ENCODE measurements around the gene LIPG. TPM values are rescaled to one million over a fixed set of nuclear protein-coding genes. Genes with fewer than 3 reads are reported as not detected.
A peak's percentile ranks its signal among the peaks of the same experiment; 100 is the strongest.

LIPG gene
- total and polyA plus RNA-seq, 2 of the 13 experiments (the other 11 are each of a cell fraction or from before 2014, with no cell fraction given) = 0.96 to 10.8 TPM

DNA sequence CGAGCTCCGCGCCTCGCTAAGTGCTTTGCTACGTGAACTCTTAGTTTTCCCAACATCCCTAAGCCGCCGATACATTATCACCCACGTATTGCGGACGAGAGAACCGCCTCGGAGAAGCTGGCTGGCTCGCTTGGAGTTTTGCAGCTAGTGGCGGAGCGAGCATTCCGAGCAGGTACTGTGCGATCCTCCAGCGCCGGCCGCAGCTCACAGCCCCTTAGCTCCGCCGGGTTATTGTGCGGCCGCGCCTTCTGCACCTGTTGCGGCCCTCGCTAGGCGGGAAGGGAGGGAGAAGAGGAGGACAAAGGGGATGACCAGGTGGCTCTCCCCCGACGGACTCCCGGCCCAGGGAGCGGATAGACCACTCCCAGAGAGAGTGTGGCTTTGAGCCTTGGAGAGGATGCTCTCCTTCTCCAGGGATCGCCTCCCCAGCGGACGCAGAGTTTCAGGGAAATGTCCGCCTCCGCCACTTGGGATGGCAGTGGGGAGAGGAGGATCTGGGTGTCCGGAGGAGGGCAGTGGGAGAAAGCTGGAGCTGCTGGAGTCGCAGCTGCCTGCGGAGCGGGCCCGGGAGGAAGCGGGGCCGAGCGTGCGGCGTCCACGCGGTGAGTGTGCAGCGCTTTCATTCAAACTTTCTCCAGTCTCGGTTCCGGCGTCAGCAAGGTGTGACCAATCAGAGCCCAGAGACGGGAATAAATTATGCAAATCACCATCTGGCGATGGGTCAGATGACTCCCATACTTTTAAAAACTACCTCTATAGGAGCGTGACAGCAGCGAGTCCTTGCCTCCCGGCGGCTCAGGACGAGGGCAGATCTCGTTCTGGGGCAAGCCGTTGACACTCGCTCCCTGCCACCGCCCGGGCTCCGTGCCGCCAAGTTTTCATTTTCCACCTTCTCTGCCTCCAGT, at the start of gene LIPG (continued):
- TF ChIP-seq, protein P1, sequence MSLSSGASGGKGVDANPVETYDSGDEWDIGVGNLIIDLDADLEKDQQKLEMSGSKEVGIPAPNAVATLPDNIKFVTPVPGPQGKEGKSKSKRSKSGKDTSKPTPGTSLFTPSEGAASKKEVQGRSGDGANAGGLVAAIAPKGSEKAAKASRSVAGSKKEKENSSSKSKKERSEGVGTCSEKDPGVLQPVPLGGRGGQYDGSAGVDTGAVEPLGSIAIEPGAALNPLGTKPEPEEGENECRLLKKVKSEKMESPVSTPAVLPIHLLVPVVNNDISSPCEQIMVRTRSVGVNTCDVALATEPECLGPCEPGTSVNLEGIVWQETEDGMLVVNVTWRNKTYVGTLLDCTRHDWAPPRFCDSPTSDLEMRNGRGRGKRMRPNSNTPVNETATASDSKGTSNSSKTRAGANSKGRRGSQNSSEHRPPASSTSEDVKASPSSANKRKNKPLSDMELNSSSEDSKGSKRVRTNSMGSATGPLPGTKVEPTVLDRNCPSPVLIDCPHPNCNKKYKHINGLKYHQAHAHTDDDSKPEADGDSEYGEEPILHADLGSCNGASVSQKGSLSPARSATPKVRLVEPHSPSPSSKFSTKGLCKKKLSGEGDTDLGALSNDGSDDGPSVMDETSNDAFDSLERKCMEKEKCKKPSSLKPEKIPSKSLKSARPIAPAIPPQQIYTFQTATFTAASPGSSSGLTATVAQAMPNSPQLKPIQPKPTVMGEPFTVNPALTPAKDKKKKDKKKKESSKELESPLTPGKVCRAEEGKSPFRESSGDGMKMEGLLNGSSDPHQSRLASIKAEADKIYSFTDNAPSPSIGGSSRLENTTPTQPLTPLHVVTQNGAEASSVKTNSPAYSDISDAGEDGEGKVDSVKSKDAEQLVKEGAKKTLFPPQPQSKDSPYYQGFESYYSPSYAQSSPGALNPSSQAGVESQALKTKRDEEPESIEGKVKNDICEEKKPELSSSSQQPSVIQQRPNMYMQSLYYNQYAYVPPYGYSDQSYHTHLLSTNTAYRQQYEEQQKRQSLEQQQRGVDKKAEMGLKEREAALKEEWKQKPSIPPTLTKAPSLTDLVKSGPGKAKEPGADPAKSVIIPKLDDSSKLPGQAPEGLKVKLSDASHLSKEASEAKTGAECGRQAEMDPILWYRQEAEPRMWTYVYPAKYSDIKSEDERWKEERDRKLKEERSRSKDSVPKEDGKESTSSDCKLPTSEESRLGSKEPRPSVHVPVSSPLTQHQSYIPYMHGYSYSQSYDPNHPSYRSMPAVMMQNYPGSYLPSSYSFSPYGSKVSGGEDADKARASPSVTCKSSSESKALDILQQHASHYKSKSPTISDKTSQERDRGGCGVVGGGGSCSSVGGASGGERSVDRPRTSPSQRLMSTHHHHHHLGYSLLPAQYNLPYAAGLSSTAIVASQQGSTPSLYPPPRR (CRISPR knock-in tag; IDR thresholded peaks at IDR 0.05; ENCODE audit: borderline replicate concordance) = 0 out of 2 replicates have a peak, but pooled peaks have one; percentile 13
- TF ChIP-seq MIER2 (CRISPR knock-in tag; IDR thresholded peaks at IDR 0.05) (no peak), NFE2L2 (IDR thresholded peaks at IDR 0.05; ENCODE audit: low read length) (no peak), FLYWCH1 (CRISPR knock-in tag; IDR thresholded peaks at IDR 0.05) (no peak; the same call in 1 of the 2 replicates), ZNF777 (CRISPR knock-in tag; IDR thresholded peaks at IDR 0.05) (peak; percentile 47)
- TF ChIP-seq, protein P2, sequence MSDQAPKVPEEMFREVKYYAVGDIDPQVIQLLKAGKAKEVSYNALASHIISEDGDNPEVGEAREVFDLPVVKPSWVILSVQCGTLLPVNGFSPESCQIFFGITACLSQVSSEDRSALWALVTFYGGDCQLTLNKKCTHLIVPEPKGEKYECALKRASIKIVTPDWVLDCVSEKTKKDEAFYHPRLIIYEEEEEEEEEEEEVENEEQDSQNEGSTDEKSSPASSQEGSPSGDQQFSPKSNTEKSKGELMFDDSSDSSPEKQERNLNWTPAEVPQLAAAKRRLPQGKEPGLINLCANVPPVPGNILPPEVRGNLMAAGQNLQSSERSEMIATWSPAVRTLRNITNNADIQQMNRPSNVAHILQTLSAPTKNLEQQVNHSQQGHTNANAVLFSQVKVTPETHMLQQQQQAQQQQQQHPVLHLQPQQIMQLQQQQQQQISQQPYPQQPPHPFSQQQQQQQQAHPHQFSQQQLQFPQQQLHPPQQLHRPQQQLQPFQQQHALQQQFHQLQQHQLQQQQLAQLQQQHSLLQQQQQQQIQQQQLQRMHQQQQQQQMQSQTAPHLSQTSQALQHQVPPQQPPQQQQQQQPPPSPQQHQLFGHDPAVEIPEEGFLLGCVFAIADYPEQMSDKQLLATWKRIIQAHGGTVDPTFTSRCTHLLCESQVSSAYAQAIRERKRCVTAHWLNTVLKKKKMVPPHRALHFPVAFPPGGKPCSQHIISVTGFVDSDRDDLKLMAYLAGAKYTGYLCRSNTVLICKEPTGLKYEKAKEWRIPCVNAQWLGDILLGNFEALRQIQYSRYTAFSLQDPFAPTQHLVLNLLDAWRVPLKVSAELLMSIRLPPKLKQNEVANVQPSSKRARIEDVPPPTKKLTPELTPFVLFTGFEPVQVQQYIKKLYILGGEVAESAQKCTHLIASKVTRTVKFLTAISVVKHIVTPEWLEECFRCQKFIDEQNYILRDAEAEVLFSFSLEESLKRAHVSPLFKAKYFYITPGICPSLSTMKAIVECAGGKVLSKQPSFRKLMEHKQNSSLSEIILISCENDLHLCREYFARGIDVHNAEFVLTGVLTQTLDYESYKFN (CRISPR knock-in tag; conservative IDR thresholded peaks at IDR 0.05) = 0 out of 2 replicates have a peak, but pooled peaks have one; percentile 16
- TF ChIP-seq, protein P3, sequence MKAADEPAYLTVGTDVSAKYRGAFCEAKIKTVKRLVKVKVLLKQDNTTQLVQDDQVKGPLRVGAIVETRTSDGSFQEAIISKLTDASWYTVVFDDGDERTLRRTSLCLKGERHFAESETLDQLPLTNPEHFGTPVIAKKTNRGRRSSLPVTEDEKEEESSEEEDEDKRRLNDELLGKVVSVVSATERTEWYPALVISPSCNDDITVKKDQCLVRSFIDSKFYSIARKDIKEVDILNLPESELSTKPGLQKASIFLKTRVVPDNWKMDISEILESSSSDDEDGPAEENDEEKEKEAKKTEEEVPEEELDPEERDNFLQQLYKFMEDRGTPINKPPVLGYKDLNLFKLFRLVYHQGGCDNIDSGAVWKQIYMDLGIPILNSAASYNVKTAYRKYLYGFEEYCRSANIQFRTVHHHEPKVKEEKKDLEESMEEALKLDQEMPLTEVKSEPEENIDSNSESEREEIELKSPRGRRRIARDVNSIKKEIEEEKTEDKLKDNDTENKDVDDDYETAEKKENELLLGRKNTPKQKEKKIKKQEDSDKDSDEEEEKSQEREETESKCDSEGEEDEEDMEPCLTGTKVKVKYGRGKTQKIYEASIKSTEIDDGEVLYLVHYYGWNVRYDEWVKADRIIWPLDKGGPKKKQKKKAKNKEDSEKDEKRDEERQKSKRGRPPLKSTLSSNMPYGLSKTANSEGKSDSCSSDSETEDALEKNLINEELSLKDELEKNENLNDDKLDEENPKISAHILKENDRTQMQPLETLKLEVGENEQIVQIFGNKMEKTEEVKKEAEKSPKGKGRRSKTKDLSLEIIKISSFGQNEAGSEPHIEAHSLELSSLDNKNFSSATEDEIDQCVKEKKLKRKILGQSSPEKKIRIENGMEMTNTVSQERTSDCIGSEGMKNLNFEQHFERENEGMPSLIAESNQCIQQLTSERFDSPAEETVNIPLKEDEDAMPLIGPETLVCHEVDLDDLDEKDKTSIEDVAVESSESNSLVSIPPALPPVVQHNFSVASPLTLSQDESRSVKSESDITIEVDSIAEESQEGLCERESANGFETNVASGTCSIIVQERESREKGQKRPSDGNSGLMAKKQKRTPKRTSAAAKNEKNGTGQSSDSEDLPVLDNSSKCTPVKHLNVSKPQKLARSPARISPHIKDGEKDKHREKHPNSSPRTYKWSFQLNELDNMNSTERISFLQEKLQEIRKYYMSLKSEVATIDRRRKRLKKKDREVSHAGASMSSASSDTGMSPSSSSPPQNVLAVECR (CRISPR knock-in tag; IDR thresholded peaks at IDR 0.05; ENCODE audit: borderline replicate concordance) = peak; percentile 55
- TF ChIP-seq, protein P4, sequence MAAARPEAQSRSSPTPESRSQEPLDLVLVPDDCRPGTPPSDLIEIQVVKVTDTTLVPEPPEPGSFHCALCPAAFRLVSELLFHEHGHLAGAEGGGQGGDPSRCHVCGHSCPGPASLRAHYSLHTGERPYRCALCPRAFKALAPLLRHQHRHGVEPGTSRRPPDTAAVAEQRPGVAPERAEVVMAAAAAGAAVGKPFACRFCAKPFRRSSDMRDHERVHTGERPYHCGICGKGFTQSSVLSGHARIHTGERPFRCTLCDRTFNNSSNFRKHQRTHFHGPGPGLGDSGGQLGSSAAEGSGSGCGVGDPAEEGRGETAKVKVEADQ (CRISPR knock-in tag; IDR thresholded peaks at IDR 0.05; ENCODE audit: borderline replicate concordance) = peak; percentile 50; the same call in 1 of the 2 replicates
- TF ChIP-seq, protein P5, sequence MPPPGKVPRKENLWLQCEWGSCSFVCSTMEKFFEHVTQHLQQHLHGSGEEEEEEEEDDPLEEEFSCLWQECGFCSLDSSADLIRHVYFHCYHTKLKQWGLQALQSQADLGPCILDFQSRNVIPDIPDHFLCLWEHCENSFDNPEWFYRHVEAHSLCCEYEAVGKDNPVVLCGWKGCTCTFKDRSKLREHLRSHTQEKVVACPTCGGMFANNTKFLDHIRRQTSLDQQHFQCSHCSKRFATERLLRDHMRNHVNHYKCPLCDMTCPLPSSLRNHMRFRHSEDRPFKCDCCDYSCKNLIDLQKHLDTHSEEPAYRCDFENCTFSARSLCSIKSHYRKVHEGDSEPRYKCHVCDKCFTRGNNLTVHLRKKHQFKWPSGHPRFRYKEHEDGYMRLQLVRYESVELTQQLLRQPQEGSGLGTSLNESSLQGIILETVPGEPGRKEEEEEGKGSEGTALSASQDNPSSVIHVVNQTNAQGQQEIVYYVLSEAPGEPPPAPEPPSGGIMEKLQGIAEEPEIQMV (CRISPR knock-in tag; IDR thresholded peaks at IDR 0.05; ENCODE audit: low read depth) = peak; percentile 64; the same call in 1 of the 2 replicates
